ENCODE data around the gene PNPO.

The PNPO gene

DNA sequence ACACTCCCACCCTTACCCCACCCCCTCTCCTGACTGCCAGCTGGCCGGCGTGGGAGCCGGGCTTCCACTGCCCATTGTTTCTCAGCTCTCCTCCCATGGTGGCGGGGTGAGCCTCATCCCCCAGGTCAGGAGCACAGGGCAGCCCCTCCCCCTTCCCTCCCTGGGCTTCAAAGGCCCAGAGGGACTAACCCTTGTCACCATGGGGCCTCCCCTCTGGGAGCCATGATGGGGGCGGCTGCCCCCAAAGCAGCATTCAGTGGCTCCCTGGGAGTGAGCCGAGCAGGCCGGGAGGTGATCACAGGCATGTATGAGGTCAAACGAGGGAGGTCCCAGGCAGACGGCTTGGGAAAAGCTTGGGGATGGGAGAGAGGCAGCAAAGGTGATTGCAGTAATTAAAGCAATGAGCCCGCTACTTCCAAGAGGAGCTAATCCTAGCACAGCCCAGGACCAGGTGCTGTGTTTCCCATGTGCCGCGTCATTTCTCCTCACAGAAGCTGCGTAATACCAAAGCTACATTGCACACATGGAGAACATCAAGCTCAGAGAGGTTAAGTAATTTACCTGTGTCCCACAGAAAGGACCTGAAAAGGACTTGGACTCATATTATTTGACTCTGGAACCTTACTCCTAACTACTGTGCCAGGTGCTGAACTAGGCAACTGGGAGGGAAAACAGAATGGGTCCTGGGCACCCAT is 54.0 kb downstream of the PNPO start:
- DNase-seq, result no peak

DNA sequence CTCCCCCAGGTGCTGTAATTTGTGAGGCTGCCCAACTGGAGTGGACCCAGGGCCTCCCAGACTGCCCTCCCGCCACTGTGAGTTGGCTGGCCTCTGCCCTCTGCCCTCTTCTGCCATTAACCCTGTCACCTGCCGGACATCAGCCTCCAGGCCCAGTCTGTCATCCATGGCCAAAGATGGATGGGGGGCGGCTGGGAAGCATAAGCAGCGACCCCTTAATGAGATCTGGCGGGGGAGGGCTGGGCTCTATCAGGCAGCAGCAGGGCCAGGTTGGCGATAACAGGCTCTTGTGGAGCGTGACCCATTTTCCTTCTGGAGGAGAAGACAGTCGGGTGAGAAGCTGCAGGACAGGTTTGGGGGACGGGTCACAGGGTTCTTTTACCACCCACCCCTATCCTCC is 54.8 kb downstream of the PNPO start:
- no peak for DNase-seq

DNA sequence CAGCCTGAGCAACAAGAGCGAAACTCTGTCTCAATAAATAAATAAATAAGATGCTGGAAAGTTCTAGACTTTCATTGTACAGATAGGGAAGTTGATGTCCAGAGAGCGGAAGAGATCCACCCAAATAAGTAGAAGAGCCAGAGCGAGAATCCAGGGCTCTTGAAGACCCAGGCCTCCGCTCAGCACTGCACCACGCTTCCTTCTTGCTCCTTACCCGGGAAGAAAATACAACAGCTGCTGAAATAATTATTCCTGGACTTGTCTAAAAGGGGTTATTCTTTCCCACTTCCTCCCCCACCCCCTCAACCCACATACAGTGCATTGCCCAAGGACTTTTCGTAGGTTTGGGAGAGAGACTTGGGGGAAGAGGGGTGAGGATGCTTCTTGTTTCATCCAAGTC is 56.2 kb downstream of the PNPO start:
- no peak for DNase-seq

DNA sequence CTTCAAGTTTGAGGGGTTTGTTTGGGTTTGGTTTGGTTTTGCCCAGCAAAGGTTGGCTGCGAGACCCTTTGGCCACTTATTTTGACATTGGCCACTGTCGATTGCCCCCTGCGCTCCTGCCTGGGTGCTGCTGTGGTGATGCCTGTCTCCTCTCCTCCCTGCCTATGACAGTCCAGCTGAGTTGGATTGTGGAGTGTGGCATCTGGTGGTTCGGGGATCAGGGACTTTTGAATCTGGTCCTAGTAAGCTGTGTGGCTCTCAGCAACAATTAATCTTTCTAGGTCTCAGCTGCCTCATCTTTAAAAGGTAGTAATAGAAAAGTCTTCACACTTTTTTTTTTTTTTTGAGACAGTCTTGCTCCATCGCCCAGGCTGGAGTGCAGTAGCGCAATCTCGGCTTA is 56.7 kb downstream of the PNPO start:
- no peak for DNase-seq
